Inferior parietal cortex (tissue), 1 donor: ENCODE measurements around the gene CHP1.
"Not testable (repeated sequence)": the region's sequence is repeated elsewhere in the genome, so short reads cannot be mapped to it uniquely, and the experiment has no call there.

Source experiments
- DNase-seq: peaks from one replicate; pipeline ENCODE4 v3.0.0-alpha.2; 2016; ENCODE audit errors: extremely low spot score

CHP1 gene

DNA sequence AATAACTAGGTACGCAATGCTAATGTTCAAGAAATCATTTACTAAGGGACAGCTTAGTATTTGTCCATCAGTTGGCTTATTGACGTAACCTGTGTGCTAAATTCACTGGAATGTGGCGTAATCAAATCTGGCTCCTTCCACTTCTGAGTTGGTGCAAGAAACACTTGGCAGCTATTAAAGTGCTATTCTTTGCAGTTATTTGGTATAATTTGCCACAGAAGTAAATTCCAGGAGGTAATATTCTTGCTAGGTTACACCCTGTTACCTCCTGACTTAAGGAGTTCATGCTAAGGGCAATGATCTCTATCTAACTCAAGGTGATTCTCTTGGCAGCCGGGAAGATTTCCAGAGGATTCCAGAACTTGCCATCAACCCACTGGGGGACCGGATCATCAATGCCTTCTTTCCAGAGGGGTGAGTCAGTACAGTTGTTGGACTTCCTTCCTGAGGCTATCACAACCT is 25.5 kb downstream of the CHP1 start:
- DNase-seq: no peak

- no peak for DNase-seq
Measured at GRCh38 chr15:41258750-41259471, 27.8 kb downstream of the CHP1 start.

GRCh38 chr15:41259546-41260189 is 28.6 kb downstream of the CHP1 start:
- DNase-seq: no peak

DNA sequence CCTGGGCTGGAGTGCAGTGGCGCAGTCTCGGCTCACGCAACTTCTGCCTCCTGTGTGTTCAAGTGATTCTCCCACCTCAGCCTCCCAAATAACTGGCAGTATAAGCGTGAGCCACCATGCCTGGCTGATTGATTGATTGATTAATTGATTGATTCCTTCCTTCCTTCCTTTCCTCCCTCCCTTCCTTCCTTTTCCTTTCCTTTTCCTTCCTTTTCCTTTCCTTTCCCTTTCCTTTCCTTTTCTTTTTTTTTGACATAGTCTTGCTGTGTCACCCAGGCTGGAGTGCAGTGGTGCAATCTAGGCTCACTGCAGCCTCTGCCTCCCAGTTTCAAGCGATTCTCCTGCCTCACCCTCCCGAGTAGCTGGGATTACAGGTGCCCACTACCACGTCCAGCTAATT is 29.9 kb downstream of the CHP1 start:
- DNase-seq: not testable (repeated sequence)

GRCh38 chr15:41262571-41262970 is 31.5 kb downstream of the CHP1 start:
- no peak for DNase-seq

DNA sequence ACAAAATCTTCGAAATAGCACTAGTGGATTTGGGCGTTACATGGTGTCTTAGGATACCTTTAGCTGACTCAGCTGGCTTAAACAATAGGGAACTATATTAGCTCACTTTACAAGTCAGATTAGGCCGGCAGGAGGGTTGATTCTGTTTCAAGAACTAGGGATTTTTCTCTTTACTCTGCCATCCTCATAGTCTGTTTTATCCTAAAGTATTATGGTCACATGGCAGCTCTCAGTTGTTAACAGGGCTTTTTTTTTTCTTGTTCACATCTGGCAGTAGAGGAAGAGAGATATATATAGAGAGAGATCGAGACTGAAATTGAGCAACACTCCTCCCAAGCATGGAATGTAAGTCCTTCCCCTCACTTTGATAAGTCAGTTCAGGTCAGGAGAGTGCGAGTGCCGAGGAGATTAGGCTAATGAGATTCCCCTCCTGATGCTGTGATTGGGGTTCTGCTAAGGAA is 32.9 kb downstream of the CHP1 start:
- no peak for DNase-seq

DNA sequence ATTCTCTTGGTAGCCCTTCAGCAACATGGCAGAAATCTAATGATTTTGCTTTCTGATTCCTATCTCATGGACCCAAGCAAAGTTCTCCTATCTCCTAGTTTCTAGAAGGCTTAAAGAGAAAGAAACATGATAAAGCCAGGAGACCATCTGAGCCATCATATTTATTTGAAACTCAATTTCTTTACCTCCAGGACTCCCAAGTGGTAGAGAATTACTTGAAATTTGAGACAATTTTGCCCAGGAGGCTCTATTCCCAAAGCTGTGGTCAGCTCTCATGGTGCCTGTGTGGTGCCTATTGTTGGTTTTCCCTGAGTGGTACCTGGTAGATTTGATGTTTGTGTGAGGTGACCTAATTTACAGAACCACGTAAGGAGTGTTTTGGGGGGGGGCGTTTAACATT is 38.8 kb downstream of the CHP1 start:
- no peak for DNase-seq

DNA sequence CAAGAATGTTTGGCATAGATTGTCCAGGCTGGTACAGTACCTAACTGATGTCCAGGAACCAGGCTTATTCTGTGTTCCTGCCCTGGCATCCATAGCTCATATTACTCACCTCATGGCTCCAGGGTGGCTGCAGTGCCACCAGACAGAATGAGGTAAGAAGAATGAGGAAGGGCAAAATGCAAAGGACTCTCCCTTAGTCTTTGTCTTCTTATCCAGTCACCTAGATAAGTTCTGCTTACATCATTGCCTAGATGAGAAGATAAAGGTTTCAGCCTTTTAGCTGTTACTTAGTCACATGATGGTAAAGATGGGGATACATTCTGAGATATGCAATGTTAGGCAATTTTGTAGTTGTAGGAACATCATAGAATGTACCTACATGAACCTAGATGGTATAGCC is 45.8 kb downstream of the CHP1 start:
- no peak for DNase-seq

DNA sequence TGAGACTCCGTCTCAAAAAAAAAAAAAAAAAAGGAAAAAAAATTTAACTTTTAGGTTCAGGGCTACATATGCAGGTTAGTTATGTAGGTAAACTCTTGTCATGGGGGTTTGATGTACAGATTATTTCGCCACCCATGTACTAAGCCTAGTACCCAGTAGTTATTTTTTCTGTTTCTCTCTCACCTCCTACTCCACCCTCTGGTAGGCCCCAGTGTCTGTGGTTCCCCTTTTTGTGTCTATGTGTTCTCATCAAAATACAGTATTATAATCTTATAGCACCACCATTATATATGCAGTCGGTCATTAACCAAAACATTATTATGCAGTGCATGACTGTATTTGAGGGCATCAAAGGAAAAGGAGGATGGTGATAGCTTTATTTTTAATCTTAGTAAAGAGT is 47.3 kb downstream of the CHP1 start:
- no peak for DNase-seq

- DNase-seq: no peak
Measured at GRCh38 chr15:41279535-41280283, 48.6 kb downstream of the CHP1 start.

DNA sequence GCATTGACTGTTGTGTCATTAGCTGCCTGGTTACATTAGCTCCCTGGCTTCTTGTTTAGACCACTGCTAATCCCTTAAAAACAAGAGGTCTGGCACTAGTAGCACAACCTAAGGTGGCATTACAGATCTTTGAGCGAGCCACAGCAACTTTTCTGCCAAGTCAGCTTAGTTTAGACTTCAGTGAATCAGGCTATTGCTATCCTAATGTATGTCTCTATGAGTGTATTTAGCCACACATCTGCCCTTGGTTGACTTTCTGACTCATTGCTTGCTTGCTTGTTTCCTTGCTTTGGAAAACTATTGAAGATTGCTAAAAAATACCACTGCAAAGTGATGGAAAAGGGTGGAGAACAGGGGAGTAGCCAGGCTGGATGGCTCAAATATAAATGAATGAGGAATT is 50.2 kb downstream of the CHP1 start:
- no peak for DNase-seq

- DNase-seq: not testable (repeated sequence)
Measured at GRCh38 chr15:41282436-41282835, 51.4 kb downstream of the CHP1 start.

DNA sequence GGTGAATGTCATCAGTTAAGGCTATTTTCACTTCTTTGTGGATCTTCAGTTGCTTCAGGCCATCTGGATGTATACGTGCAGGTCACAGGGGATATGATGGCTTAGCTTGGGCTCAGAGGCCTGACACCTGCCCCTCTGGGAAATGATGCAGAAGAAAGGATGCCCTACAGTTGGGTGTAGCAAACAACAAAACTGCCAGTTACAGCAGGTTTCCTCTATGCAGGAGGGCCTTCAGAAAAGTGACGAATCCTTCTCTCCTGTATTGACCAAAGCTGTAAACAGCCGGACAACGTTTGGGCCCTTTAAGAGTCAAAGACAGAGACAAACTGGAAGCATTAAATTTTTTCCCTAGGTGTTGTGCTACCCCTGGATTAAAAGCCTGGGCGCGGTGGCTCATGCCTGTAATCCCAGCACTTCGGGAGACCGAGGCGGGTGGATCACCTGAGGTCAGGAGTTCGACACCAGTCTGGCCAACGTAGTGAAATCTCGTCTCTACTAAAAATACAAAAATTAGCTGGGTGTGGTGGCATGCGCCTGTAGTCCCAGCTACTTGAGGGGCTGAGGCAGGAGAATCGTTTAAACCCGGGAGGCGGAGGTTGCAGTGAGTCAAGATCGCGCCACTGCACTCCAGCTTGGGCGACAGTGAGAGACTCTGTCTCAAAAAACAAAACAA is 52.0 kb downstream of the CHP1 start:
- not testable (repeated sequence) for DNase-seq

- peak; percentile 100 for DNase-seq
Measured at GRCh38 chr15:41283653-41284426, 52.8 kb downstream of the CHP1 start.

DNA sequence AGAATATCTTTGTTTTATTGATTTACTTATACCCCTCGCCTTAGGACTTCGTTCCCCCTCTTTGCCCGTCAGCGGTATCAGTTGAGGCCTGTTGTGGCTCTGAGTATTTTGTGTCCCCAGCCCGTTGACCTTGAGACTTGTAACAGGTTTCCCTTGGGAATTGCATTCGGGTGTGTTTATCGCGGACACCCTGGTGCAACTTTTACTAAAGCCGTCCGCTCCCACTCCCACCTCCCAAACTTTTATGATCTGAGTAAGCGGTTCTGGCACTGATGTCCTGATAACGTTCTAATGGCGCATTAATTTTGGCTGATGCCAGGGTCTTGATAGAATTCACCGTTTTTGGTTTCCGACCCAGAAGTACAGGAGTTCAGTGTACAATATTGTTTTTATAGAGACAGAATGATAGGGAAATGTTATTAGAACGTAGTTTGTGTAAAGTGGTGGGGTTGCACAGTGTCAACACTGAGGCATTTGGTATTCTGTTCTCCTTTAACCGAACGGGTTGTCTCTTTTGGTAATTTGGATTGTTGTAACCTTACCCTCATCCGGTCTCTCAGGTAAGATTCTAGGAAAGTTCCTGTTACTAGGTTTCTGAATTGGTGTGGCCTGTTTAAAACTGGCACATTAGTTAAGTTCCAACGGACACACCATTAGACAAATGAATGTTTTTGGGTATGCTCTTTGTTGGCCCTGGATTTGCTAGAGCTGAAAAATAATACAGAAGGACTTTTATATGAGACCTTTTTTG is 53.5 kb downstream of the CHP1 start:
- DNase-seq: no peak

- DNase-seq: no peak
Measured at GRCh38 chr15:41285285-41285684, 54.2 kb downstream of the CHP1 start.

GRCh38 chr15:41286665-41287333 is 55.7 kb downstream of the CHP1 start:
- no peak for DNase-seq

DNA sequence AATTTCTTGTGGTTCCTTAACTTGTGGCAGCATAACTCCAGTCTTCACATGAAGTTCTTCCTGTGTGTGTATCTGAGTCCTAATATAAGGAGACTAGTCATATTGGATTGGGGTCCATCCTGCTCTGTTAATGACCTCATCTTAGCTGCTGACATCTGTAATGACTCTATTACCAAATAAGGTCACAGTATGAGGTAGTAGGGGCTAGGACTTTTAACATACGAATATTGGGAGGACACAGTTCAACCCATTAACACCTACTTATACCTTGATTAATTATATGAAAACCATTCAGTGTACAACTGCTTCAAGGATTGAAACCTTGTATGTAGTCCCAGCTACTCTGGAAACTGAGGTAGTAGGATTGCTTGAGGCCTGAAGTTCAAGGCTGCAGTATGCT is 57.4 kb downstream of the CHP1 start:
- DNase-seq: no peak

GRCh38 chr15:41289953-41290352 is 58.9 kb downstream of the CHP1 start:
- DNase-seq: no peak

DNA sequence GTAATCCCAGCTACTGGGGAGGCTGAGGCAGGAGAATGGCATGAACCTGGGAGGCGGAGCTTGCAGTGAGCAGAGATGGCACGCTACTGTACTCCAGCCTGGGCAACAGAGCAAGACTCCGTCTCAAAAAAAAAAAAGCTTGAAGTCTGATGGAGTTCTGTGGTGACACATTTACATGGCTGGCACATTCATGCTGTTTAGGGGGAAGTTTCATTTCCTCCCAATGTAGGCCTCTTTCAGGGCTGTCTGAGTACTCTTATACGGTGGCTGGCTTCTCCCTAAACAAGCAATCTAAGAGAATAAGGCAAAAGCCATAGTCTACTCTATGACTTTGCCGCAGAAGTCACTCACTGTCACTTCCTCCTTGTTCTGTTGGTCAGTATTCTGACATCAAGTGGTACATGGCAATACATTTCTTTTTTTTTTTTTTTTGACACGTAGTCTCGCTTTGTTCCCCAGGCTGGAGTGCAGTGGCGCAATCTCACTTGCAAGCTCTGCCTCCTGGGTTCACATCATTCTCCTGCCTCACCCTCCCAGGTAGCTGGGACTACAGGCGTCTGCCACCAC is 60.1 kb downstream of the CHP1 start:
- DNase-seq: no peak
